Hepatocyte (in vitro differentiated cells): Measurements from ENCODE around the gene SLC22A23. TPM values are rescaled to one million over a fixed set of nuclear protein-coding genes. Genes with fewer than 3 reads are reported as not detected.

Source experiments
- DNase-seq: peaks from one replicate; pipeline ENCODE4 v3.0.0-alpha.2; 2016; ENCODE audit warnings: low spot score
- H2AFZ ChIP-seq: fragments of 200-600 bp; sonication (generic); 2 replicates; pipeline ENCODE4 v1.6.0; 2016; ENCODE audit warnings: antibody characterized with exemption, mild to moderate bottlenecking
- H3K27ac ChIP-seq: fragments of 200-600 bp; sonication (generic); 2 replicates; pipeline ENCODE4 v1.5.1; 2016; ENCODE audit warnings: mild to moderate bottlenecking
- H3K27me3 ChIP-seq: fragments of 200-600 bp; sonication (generic); 2 replicates; pipeline ENCODE4 v1.6.1; 2016
- H3K36me3 ChIP-seq: fragments of 200-600 bp; sonication (generic); replicated peaks from 2 replicates; pipeline ENCODE4 v1.5.1; 2016; ENCODE audit warnings: low read depth; ENCODE audit not compliant: insufficient read depth
- H3K4me1 ChIP-seq: fragments of 200-600 bp; sonication (generic); 2 replicates; pipeline ENCODE4 v1.5.1; 2016; ENCODE audit warnings: mild to moderate bottlenecking, moderate library complexity; ENCODE audit not compliant: insufficient read depth
- H3K4me2 ChIP-seq: fragments of 200-600 bp; sonication (generic); 2 replicates; pipeline ENCODE4 v1.6.0; 2016
- H3K4me3 ChIP-seq: fragments of 200-600 bp; sonication (generic); 2 replicates; pipeline ENCODE4 v1.5.1; 2016; ENCODE audit warnings: mild to moderate bottlenecking
- H3K79me2 ChIP-seq: fragments of 200-600 bp; sonication (generic); 2 replicates; pipeline ENCODE4 v1.6.0; 2017; ENCODE audit warnings: mild to moderate bottlenecking
- H3K9me2 ChIP-seq: fragments of 200-600 bp; sonication (generic); replicated peaks from 2 replicates; pipeline ENCODE4 v1.6.0; 2017; ENCODE audit warnings: mild to moderate bottlenecking; ENCODE audit not compliant: insufficient read depth
- H3K9me3 ChIP-seq: fragments of 200-600 bp; sonication (generic); 2 replicates; pipeline ENCODE4 v1.5.1; 2016; ENCODE audit warnings: low read depth, mild to moderate bottlenecking
- H4K20me1 ChIP-seq: fragments of 200-600 bp; sonication (generic); 2 replicates; pipeline ENCODE4 v1.6.0; 2016; ENCODE audit warnings: mild to moderate bottlenecking; ENCODE audit not compliant: insufficient read depth, poor library complexity, severe bottlenecking
- CTCF ChIP-seq: fragments of 200-600 bp; sonication (generic); IDR thresholded peaks from 2 replicates; pipeline ENCODE4 v1.5.1; 2016; ENCODE audit warnings: antibody characterized with exemption, mild to moderate bottlenecking; ENCODE audit not compliant: poor library complexity
- EZH2 ChIP-seq: fragments of 200-600 bp; sonication (generic); IDR thresholded peaks from 2 replicates; pipeline ENCODE4 v1.6.1; 2016; ENCODE audit warnings: antibody characterized with exemption, mild to moderate bottlenecking, borderline replicate concordance
- EZH2phosphoT487 ChIP-seq: fragments of 200-600 bp; sonication (generic); IDR thresholded peaks from one replicate; pipeline ENCODE4 v1.6.1; 2018; ENCODE audit warnings: antibody characterized with exemption, mild to moderate bottlenecking, low read depth, moderate library complexity; ENCODE audit not compliant: unreplicated experiment, severe bottlenecking
- WGBS: methylation state at CpG from one replicate; pipeline ENCODE4 v1.1.6; 2016; ENCODE audit warnings: low lambda C conversion rate; ENCODE audit errors: missing lambda C conversion rate; 5-methylcytosine and 5-hydroxymethylcytosine counted together
- polyA plus RNA-seq: library from polyadenylated mRNA; unstranded; fragments of >200 nt; fragmentation: Nextera tagmentation; extraction: Ambion mirVana; gene quantifications from 2 replicates; pipeline ENCODE4 v1.2.1, GENCODE V29; 2016
- total RNA-seq: library from RNA; depleted of rRNA; stranded (reverse); fragments of >200 nt; gene quantifications from 2 replicates; pipeline ENCODE4 v1.2.3, GENCODE V29; 2014

SLC22A23 gene
- total and polyA plus RNA-seq, 2 experiments from 2014 or later = 14.3 to 14.8 TPM

GRCh38 chr6:3240595-3240994 is 216.3 kb downstream of the SLC22A23 start:
- Histone ChIP-seq H3K79me2 (no peaks in the 10 kb centered on the region), H3K4me2 (no peak overlapping the region), H3K4me1 (no peaks in the 10 kb centered on the region), H3K36me3 (no peaks in the 10 kb centered on the region), H3K27ac (no peak overlapping the region), H3K27me3 (no peaks in the 10 kb centered on the region), H4K20me1 (no peaks in the 10 kb centered on the region), H2AFZ (no peak overlapping the region), H3K9me3 (no peaks in the 10 kb centered on the region), H3K4me3 (no peak overlapping the region), H3K9me2 (no peaks in the 10 kb centered on the region)
- 79% methylated on average over 7 of the region's 7 CpGs for WGBS
- DNase-seq = no peak
- TF ChIP-seq EZH2phosphoT487 (no peak), EZH2 (no peak), CTCF (no peak)

GRCh38 chr6:3239110-3239830 is 217.6 kb downstream of the SLC22A23 start:
- H2AFZ ChIP-seq = no peak overlapping the region
- no peaks in the 10 kb centered on the region for H3K79me2 ChIP-seq
- no peaks in the 10 kb centered on the region for H3K9me2 ChIP-seq
- H3K4me2 ChIP-seq = no peak overlapping the region
- no peaks in the 10 kb centered on the region for H4K20me1 ChIP-seq
- no peaks in the 10 kb centered on the region for H3K9me3 ChIP-seq
- H3K36me3 ChIP-seq = no peaks in the 10 kb centered on the region
- DNase-seq = no peak
- 78% methylated on average over 13 of the region's 13 CpGs for WGBS
- no peak for TF ChIP-seq EZH2
- TF ChIP-seq CTCF = no peak
- no peak for TF ChIP-seq EZH2phosphoT487
- H3K4me1 ChIP-seq = no peaks in the 10 kb centered on the region
- no peak overlapping the region for H3K4me3 ChIP-seq
- peaks cover 2% of the 10 kb centered on the region for H3K27me3 ChIP-seq
- H3K27ac ChIP-seq = no peak overlapping the region

GRCh38 chr6:3237761-3238662 is 218.8 kb downstream of the SLC22A23 start:
- DNase-seq = no peak
- 90% methylated on average over 24 of the region's 24 CpGs for WGBS
- Histone ChIP-seq H3K4me2 (no peak overlapping the region), H3K27me3 (peaks cover 13% of the 10 kb centered on the region), H4K20me1 (no peaks in the 10 kb centered on the region), H3K9me2 (no peaks in the 10 kb centered on the region), H3K9me3 (no peaks in the 10 kb centered on the region), H3K79me2 (no peaks in the 10 kb centered on the region), H3K4me1 (no peaks in the 10 kb centered on the region), H2AFZ (no peak overlapping the region), H3K4me3 (no peak overlapping the region), H3K27ac (no peak overlapping the region), H3K36me3 (no peaks in the 10 kb centered on the region)
- TF ChIP-seq CTCF = no peak
- no peak for TF ChIP-seq EZH2phosphoT487
- TF ChIP-seq EZH2 = no peak
